ENCODE measurements around the gene EPHA2.
"Not testable (repeated sequence)": the region's sequence is repeated elsewhere in the genome, so short reads cannot be mapped to it uniquely, and the experiment has no call there.

The EPHA2 gene

DNA sequence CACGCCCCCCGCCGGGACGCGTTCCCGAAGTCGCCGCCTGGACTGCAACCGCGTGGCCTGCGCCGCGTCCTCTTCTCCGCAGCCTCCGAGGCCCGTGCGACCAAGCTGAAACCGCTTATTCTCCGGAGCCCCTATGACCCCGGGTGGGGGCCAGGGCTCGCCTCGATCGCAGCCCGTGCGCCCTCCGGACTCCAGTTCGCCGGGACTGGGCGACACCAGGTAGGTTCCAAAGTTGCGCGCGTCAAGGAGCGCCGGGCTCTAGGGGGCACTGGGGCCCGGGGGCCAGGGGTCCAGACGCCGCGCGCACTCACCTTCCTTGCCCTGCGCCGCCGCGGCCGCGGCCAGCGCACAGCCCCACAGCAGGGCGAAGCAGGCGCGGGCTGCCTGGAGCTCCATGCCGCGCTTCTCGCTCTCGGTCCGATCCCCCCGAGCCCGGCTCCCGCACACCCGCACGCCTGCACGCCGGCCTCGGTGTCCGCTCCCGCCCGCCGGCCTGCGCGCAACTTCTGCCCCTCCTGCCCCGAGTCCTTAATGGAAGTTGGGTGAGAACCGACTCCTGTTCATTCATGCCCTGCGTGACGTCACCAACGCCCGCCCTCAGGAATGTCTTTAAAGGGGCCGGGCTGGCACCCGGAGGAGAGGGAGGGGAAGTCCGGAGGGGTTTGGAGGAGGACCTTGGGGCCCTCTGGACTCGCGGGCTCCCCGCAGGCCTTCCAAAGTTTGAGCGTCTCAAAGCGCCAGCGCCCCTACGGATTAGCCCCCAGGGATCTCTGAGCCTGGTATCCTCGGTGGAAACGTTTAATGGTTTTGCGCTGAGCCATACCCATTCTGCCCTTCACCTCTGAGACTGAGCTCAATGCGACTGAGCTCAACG, at the start of gene EPHA2:
EPHA2 (minus strand) TSS at position 533 of the 874 bp plus-strand sequence; CDS start at position 396, 137 bp downstream.
- no peak for DNase-seq (ENCODE audit: low read depth)

DNA sequence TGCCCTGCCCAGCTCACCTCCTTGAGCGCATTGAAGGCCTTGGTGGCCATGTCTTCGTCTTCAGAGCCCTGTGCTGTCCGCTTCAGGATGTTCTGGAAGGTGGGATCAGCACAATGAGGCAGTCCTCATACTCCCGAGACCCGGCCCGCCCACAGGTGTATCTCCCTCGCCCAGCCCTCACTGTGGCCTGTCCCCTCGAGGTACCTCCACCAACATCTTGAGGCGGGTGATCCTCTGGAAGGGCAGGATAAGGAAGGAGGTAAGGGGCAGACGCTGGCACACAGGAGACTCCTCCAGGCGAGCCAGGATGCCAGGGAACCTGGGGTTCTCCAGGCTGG, 49.4 kb upstream of the EPHA2 start:
- DNase-seq (ENCODE audit: low read depth), result no peak

DNA sequence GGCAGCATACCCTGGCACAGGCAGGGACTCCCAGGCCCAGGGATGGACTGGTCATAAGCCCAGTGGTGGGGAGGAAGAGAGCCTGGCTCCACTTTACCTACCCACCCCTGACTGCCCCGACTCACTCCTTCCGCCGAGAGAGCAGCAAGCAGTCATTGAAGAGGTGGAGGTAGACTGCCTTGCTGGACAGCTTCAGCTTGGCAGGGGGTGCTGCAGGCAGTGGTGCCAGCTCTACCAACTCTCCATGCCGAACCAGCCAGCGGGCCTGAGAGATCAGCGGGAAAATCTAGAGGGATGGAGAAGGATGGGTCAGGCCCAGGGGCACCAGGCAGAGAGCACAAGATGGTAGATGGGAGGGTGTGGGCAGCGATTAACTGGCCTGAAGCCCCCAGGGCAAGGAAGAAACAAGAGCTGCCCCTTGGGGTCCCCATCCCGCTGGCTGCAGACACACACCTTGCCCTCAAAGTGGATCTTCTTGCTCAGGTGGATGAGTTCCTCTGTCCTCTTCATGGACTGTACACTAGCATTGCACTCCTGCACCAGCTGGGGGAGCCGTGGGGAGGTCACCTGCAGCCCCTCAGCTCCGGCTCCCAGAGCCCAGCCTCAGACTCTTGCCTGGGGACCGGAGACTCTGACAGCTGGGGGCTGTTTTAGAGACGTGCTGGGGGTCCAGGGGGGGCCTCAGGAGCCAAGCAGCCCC, 48.9 kb upstream of the EPHA2 start:
- no peak for DNase-seq (ENCODE audit: low read depth)

DNA sequence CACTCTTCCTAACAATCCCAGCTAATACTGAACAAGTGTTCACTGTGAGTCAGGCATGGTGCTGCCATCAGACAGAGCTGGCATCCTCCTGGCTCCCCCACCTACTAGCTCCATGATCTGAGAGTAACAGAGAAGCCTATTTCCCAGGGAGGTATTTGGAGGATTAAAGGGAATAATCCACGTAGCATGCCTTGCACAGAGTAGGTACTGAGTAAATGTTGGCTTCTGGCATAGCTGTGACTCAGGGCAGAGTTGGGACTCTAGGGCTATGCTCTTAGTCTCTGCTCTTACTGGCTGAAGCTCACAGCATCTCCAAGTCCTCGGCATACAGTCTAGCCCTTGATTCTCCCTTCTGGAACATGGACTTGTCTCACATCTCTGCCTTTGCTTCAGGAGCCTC, 48.3 kb upstream of the EPHA2 start:
- DNase-seq (ENCODE audit: low read depth), result no peak

DNA sequence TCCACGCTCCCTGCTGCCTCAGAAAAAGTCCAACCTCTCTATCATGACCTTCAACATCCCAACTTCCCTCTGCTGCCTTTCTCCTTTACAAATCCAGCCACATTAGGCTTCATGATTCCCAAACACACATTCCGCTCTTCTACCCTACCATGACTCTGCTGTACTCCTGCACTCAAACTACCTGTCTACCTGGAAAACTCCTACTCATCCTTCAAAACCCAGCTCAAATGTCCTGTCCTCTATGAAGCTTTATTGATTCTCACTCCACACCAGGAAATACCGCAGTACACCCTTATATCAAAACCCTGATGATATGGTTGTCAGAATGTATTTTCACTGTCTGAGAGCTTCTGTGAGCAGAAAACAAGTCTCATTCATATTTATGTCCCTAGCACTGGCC, 47.7 kb upstream of the EPHA2 start:
- DNase-seq (ENCODE audit: low read depth), result no peak

DNA sequence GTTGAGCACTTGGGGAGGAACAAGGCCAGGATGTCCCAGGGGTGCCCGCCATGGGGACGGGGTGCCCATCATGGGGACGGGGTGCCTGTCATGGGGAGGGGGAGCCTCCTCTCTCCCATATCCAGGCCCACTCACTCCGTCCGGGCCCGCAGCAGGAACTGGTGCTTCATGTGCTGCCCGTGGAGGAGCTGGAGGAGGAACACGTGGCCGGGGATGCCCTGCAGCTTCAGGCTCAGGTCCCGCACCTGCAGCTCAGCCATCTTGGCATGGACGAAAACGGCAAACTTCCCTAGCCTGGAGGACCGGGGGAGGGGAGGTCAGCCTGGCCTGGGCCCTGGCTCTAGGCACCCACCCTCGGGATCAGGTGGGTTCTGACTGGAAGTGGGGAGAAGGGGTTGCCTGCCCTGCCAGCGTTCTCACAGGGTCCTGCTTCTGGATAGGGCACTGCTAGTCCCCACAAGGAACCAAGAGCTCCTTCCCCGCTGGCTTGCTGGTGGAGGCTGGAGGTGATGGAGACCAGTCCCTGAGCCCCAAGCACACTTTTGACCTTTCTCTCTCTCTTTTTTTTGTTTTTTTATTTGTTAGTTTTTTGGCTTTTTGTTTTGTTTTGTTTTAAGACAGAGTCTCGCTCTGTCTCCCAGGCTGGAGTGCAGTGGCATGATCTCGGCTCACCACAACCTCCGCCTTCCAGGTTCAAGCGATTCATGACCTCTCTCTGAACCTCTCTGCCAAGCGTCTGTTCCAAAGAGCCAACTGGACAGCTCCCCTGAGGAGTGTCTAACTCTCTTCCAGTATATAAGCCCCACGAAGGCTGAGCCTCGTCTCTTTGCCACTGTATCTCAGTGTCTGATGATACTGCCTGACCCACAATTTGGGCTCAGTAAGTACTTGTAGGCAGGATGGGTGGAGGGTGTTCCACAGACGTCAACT, 46.7 kb upstream of the EPHA2 start:
- no peak for DNase-seq (ENCODE audit: low read depth)

DNA sequence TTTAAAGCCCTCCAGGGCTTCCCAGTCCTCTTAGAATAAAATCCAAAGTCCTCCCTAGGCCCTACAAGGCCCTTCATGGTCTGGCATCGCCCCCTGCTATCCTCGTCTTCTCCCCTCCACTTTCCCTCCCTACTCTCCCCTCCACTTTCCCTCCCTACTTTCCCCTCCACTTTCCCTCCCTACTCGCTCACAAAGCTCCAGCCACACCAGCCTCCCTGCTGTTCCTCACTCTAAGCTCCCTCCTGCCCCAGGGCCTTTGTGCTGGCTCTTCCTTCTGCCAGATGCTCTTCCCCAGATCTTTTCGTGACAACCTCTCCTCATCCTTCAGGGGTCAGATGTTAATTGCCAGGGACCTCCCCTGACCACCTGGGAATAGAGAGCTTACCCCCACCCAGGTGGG, 43.8 kb upstream of the EPHA2 start:
- no peak for DNase-seq (ENCODE audit: low read depth)

DNA sequence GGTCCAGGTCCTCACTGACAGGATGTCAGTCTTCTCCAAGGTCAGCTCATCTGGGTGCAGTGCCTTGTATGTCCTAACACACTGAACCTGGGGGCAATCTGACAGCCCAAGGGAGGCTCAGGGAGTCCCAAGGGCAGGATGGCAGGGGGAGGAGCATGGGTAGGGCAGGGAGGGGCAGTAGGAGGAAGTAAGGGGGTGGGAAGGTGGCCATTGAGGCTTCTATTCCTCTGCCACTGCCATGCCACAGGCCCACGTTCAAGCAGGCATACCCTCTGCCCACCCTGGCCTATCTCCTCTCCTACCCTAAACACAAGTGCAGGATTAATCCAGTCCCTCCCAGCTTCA, 43.3 kb upstream of the EPHA2 start:
- DNase-seq (ENCODE audit: low read depth), result no peak

DNA sequence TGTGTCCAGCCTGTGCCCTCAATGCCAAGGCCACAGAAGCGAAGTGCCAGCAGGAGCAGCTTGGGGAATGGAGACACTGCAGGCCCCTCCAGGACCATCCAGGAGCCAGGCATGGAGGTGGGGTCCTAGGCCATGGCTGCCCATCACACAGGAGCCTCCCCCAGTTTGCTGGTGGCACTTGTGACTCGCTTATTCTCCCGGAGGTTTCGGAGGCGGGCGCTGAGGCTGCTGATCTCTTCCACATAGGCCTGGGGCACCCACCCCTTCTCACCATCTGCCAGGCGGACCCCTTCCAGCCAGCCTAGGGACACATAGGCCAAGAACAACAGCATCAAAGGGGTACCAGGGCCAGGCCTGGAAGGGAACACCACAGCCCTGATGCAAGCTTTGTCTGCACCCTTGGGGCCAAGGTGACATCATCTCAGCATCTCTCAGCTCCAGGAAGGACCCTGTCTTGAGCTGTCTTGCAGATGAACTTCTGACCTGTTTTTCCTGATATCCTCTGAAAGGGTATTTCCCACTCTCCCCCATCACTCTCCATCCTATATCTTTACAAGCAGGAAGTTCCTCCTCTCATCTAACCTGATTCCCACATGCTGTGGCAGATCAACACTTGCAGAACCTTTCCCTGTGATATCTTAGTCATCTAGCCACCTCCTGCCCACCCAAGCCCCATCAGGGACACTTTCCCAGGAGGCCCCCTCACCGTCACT, 42.7 kb upstream of the EPHA2 start:
- DNase-seq (ENCODE audit: low read depth), result no peak

DNA sequence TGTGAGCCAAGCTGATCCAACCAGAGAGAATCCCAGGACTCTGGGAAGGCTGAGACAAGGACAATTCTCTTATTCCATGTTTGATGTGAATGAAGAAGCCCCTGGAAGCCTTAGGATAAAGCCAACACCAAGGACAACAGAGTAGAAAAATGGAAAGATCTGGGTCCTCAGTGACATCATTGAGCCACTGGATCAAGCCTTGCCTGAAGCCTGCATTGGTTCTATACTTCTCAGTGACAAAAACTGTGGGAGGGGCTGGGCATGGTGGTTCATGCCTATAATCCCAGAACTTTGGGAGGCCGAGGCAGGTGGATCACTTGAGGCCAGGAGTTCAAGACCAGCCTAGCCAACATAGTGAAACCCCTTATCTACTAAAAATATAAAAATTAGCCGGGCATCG, 41.0 kb upstream of the EPHA2 start:
- DNase-seq (ENCODE audit: low read depth), result no peak

DNA sequence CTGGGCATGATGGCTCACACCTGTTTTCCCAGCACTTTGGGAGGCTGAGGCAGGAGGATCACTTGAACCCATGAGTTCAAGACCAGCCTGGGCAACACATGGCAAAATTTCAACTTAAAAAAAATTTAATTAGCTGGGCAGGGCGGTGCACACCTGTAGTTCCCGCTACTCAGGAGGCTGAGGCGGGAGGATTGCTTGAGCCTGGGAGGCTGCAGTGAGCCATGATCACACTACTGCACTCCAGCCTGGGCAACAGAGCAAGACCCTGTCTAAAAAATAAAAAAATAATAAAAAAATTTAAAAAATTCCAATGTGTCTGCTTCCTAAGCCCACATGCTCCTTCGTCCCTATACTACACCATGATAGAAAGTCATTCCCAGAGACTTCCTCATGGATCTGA, 40.3 kb upstream of the EPHA2 start:
- not testable (repeated sequence) for DNase-seq (ENCODE audit: low read depth)

DNA sequence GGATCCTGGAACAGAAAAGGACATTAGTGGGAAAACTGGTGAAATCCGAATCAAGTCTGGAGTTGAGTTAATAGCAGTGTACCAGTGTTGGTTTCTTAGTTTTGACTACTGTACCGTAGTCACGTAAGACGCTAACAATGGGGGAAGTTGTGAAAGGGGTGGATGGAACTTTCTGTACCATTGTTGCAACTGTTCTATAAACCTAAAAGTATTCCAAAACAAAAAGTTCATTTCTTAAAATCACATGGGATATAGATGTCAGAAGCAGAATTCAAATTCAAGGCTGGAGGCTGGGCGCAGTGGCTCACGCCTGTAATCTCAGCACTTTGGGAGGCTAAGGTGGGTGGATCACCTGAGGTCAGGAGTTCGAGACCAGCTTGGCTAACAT, 39.6 kb upstream of the EPHA2 start:
- DNase-seq (ENCODE audit: low read depth), result no peak

DNA sequence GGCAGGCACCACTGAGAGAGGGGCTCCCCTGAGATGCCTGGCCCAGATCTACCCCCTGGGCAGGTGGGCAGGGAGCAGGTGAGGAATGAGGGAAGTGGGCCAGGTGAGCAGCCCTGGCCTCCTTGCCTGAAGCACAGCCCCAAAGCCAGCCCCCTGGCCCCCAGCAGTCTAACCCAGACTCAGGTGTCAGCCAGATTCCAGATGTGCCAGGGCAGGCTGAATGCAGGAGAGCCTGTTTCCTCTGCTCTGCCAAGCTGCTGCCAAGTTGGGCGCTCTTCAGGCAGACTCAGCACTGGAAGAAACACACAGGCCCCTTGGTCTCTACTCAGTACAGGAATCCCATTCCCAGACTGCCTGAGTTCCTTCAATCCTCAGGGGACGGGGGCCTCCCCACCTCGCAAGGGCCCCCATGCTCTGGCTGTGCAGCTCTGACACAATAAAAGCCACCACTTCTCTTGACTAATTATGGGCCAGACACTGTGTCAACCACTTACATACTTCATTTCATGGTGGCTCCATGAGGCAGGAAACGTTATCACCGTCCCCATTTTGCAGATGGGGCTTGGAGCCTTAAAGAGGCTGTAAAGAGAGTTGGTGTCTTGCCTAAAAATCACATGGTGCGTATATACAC, 36.2 kb upstream of the EPHA2 start:
- no peak for DNase-seq (ENCODE audit: low read depth)

DNA sequence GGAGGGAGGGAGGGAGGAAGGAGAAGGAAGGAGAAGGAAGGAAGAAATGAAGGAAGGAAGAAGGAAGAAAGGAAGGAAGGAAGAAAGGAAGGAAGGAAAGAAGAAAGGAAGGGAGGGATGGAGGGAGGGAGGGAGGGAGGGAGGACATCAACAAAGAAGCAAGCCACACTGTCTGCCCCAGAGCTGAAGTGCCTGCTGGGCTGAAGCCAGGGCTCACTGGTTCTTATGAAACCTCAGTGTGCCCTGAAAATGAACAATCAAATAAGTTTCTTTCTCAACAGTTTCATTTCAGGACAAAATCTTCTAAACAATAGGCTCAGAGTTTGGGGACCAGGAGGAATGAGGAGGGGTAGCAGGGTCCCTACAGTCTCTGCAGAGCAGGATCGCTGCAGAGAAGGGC, 35.4 kb upstream of the EPHA2 start:
- no peak for DNase-seq (ENCODE audit: low read depth)

DNA sequence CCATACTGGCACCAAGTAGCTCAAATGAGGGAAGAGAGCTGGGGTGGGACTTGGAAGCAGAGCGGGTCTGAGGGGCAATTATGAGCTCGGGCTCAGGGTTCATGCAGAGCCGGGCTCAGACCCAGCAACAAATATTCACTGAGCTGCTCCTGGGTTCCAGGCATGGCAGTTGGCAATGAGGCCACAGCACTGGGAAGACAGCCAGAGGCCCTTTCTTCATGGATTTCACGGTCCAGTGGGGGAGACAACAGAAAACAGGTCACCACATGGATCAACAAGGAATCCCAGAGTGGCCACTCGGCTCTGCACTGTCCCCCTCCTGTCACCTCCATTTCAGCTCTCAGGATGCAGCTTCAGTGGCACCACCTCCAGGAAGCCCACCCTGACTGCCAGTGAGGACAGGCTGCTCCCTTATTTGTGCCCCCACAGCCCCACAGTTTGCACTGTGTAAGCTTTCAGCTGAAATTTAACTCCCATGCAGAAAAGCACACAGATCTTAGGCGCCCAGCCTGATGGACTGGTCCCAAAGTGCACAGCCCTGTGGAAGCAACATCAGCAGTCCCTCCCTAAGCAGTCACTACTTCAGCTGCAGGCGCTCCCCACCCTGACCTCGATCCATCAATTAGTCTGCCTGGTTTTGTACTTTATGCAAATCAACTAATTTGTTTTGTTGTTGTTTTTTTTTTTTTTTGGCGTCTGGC, 34.2 kb upstream of the EPHA2 start:
- no peak for DNase-seq (ENCODE audit: low read depth)

DNA sequence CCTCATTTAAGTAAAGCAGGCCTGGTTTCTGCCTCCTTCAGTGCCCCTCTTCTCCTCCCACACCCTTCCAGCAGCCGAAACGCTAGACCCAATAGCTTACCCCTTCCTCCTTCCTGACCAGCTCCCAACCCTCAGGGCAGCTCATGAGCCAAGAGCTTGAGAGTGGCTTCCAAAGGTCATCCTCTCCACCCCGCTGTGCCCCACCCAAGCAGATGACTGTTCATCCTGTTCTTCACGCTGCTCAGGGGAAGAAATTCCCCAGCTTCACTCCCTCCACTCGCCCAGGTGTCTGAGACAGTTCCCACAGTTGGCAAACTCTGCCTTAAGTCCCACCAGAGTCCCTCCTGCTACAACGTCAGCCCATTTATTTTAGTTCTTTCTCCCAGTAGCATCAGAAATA, 33.1 kb upstream of the EPHA2 start:
- no peak for DNase-seq (ENCODE audit: low read depth)

DNA sequence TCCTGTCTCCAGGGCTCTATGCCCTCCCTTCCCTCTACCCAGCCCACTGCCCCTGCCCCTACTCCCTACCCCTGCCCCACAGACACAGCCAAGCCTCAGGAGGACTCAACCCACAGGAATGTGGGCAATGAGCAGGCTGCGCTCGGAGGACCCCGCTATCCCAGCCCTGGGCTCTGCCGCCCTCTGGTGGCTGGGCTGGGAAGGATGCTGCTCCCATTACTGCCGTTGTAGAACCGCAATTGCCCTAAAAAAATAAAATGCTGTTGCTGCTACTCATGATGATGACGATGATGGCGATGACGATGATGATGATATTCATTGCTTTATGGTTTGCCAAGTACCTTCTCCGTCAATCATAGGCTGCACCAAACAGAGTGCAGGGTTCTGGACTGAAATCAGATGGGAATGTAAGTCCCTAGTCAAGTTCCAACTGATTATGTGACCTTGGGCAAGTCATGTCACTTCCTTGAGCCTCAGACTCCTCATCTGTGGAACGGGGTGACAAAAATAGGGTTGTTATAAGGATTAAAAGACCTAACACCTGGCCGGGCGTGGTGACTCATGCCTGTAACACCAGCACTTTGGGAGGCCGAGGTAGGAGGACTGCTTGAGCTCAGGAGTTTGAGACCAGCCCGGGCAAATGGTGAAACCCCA, 32.0 kb upstream of the EPHA2 start:
- peak; percentile 56 for DNase-seq (ENCODE audit: low read depth)

DNA sequence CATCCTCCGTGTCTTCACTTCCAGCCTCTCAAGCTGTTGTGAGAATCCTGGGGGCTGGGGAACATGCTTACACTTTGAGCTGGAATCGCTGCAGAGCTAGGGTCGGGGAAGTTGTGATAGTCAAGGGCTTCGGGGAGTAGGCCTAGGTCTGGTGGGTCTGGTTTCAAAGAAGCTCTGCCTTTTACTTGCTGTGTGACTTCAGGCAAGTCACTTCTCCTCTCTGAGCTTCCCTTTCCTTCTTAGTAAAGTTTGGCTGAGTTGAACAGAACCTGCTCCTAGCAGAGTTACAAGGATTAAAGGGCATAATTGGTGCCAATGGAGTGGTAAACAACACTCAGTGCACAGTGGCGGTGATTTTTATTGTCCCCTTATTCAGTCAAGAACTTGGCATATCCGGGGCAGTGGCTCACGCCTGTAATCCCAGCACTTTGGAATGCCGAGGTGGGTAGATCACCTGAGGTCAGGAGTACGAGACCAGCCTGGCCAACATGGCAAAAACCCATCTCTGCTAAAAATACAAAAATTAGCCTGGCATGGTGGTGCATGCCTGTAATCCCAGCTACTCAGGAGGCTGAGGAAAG, 30.9 kb upstream of the EPHA2 start:
- no peak for DNase-seq (ENCODE audit: low read depth)

DNA sequence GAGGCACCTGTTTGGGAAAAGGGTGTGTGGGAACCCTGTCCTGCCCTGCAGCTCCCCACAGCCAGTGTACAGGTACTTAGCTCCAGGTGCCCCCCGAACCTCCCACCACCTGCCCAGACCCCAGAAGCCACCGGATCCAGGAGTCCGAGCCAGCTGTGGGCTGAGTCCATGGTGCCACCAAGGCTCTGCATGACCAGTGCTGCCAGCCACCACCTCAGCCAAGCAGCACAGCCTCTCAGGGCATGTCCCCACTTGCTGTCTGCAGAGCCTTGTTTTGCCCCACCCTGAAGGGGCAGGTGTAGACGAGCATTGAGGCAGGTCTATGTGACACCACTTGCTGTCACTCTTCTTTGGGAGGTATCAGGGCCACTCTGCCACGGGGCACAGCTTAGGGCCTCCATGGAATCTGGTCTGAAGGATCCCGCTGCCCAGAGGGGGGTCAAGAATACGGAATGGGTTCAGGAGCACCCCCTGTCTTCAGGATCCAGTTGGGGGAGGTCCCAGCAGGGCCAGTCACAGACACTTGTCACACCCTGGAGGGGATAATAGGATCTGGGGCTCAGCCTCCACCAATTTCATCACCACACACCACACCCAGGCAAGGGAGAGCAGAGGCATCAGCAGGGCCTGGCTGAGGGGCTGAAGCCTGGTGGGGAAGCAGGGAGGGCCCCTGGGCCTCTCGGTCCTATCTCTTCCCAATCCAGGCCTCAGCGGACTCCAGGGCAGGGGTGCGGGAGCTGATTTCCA, 28.9 kb upstream of the EPHA2 start:
- no peak for DNase-seq (ENCODE audit: low read depth)

Measured in stimulated activated CD8-positive, alpha-beta memory T cell treated with anti-CD3 and anti-CD28 coated beads, Interleukin-7, amount 100 ng/mL, for 24 hours (primary cell).